HG03108 (cell line): ENCODE data around the gene CNTNAP2.

ENCODE experiments used
- ATAC-seq: cut with Tn5 transposase; IDR thresholded peaks from one replicate; pipeline ENCODE4 v1.9.1; 2021; ENCODE audit warnings: moderate library complexity; ENCODE audit not compliant: unreplicated experiment

Gene CNTNAP2

DNA sequence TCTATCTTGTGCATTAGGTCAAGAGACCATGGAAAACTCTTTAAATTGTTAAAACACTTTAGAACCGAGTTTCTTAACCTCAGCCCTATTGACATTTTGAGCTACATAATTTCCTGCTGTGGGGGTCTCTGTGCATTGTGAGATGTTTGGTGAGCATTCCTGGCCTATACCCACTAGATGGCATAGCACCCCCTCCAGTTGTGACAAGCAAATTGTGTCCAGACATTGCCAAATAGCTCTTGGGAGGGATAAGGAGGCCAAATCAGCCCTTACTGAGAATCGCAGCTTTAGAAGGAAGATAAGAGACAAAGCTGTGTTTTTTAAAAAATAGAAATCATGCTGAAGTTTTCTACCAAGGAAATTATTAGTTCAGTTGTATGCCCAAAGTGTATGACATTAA, 1315.5 kb downstream of the CNTNAP2 start:
- ATAC-seq: no peak

DNA sequence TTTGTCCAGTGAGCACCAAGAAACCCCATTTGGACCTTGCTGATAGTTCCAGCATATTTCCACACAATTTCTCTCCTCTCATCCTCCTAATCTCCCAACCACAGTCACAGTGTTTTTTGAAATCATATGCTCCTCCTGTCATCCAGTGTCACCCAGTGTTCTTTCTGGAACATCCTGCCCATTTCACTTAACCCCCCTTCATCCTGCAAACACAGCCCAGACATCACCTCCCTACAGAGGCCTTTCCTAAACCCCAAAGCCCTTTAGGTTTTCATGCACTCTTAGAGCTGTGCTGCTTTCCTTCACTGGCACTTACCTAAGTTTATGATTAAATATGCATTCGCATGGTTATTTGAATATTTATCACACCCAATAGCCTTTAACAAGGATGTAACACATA, 1316.0 kb downstream of the CNTNAP2 start:
- no peak for ATAC-seq

DNA sequence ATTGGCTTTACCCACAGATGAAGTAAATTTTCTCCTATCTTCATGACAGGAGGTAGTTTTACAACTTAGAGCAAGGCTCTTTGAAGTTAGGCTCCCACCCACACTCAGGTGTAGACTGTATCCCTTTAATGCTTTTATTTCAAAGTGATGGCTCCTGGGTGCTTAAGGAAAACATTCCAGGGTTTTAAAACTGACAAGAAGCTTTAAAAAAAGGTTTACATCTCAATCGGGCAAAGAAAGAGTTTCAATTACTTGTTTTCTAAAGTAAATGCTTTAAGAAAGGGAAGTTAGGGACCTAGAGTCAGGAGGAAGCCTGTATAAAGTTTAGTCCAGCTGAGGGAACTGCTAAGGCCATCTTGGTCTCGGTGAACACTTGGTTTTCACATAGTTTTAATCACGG, 1320.1 kb downstream of the CNTNAP2 start:
- no peak for ATAC-seq

DNA sequence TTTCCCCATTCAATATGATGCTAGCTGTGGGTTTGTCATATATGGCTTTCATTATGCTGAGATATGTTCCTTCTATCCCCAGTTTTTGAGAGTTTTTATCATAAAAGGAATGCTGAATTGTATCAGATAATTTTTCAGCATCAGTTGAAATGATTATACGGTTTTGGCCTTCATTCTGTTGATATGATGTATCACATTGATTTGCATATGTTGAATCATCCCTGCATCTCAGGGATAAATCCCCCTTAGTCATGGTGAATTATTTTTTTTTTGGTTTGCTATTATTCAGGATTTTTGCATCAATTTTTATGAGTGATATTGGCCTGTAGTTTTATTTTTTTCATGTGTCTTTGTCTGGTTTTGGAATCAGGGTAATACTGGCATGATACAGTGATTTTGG, 1321.6 kb downstream of the CNTNAP2 start:
- no peak for ATAC-seq

DNA sequence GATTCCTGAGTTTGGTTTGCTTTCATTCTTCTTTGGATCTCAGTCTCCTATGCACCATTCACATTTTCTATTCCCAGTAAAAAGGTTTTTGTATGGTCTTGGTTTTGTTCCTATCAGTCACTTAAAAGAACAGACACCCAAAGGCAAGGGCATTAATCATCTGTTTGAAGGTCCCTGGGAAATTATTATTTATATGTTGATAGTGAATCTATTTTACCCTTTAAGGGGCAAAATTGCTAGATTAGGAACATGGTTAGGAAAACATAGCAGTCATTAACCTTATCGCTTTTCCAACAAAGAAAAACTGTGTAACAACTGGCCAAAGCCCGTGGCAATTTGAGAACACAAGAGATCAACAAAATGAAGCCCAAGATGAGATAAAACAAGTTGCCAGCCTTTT, 1327.3 kb downstream of the CNTNAP2 start:
- ATAC-seq: no peak

DNA sequence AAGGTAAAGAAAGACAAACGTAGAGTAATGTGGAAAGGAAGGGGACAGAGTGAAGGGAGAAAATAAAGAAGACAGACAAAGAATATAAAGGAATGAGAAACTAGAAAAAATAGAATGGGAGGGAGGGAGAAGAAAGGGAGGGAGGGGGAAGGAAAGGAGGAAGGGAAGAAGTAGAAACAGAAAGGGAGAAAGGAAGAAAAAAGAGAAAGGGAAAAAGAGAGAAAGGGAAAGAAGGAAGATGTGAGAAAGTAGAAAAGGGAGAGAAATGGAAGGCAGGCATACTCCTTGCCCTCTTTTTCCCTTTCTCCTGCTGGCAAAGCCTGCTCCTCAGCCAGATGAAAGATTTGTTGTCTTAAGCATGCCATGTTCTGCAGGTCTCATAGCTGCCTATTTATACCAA, 1336.2 kb downstream of the CNTNAP2 start:
- no peak for ATAC-seq

DNA sequence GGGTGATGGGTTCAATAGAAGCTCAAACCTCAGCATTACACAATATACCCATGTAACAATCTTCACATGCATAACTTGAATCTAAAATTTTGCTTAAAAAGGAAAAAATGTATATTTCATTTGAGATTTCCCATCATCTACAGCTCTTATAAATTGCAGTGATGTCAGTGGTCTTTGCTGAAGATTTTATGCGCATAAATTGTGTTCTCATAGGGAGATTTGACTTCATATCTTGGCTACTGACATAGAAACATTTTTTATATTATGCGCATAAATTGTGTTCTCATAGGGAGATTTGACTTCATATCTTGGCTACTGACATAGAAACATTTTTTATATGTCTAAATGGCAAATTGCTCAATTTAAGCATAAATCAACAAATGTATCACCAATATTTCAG, 1348.6 kb downstream of the CNTNAP2 start:
- no peak for ATAC-seq

DNA sequence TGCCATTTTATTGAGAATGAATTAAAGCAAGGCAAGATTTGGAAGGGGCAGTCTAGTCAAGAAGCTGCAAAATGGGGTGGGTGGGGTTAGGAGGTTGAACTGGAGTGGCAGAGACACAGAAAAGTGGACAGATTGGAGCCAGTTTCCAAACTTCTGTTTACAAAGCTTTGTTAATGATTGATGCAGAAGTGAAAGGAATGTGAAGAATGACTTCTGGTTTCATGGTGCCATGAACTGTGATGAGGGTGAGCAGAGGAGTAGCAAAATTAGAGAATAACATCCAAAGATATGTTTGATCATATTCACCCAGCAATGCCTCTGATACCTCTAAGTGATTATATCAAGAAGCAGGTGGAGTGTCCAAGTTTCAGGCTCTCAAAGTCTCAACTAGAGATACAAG, 1356.0 kb downstream of the CNTNAP2 start:
- ATAC-seq: no peak

DNA sequence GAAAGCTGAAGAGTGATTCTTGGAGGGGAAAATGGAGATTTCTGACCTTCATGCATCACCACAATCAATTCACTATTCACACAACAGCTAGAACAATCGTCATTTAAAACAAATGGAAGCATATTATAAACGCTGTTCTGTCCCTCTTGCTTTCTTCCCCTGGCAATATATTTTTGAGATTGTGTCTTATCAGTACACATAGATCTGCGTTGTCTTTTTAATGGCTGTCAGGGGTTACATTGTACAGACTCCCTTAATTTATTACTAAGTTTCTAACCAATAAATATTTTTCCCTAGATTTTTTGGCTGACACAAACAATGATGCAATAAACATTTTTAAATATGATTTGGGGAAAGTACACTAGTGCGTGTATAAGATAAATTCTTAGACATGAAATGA, 1358.3 kb downstream of the CNTNAP2 start:
- ATAC-seq: no peak

DNA sequence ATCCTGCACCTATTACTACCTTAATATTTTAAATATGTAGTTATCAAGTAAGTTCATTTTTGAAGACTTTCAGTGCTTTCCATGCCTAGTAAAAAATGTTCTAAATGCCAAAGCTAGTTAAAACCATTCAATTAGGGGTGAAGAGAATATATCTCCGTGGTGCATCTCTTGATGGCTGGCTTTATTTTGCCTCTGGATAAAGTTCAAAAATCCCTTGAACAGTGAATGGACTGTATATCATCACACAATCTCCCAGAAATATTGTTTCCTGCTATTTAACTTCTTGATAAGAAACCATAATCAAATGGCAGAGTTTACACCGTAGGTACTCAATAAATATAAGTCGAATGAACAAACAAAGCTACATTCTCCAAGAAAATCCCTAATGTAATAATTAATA, 1360.9 kb downstream of the CNTNAP2 start:
- no peak for ATAC-seq

DNA sequence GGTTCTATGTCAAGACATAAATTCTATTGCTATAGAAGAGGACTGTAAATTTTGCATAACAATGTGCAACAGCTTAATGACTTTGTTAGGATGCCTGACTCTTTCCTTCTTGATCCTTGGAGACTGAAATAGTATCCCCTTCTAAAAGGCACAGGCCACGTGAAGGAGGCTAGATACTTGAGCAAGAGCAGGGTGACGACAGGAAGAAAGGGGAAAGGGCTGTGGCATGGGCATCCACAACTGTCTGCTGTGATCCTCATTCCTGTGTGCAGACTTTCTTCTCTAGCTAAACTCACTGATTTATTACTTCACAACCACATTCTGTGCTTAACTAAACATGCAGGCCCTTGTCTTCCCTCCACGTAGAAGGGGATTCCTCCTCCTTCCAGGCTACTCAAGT, 1362.2 kb downstream of the CNTNAP2 start:
- ATAC-seq: no peak

DNA sequence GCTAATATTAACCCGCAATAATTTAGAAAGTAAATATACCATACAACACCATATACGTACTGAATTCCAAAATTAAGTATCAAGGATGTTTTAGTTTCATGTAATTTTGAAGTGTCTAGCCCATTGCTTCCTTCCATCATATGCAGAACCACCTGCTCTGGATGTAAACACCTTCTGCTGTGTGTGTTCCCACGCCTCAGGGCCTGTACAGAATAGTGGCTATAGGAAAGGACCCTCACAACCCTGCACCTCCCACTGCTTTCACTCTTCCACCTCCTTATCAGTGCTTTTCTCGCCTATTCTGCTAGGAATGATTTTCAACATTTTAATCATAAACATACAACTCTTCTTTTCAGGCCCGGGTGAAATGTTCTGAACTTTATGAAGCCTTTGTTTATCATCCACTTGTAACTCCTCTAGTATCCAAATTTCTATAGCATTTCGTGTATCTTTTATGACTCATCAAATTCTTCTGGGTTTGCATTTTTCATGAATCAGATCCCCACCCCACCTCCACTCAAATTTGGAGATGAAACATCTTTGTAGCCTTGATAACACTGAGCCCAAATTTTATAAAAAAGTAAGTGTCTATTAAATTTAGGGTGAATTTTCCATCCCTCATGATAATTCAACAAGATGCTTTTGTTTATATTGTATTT, 1367.2 kb downstream of the CNTNAP2 start:
- no peak for ATAC-seq

DNA sequence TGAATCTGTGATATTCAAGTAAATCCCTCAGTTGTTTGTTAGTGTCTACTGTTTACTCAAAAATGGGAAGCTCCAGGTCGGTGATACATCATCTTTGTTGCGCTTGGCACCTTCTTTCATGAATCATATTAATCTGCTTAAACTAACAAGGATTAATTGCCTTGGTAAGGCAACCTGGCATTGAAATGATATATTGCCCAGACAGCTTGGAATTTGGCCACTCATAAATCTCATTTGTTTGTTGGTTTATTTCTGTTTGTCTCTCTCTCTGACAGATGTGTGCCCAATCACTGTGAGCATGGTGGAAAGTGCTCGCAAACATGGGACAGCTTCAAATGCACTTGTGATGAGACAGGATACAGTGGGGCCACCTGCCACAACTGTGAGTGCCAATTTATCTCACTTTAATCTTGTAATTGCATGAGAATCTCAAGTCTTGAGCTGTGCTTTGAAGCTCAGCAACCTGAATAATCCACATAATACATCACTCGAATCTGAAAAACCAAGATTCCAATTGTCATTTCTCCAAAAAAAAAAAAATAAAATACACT, 1369.1 kb downstream of the CNTNAP2 start:
- ATAC-seq: no peak

DNA sequence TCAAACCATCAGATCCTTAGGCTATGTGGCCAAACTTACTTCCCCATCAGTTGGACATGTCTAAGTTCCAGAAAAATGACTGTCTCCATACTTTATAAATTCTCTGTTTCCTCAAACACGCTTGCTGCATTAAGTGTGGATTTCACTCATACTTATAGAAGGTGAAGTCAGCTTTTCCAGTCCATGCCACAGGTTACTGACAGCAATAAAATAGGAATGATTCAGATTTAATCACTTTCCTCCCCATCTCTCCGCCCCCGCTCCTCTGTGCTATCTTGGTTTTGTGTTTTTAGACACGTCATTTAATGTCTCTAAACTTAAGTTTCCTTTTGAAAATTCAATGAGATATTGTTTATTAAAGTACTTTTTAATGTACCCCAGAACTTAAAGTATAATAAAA, 1376.0 kb downstream of the CNTNAP2 start:
- ATAC-seq: no peak

DNA sequence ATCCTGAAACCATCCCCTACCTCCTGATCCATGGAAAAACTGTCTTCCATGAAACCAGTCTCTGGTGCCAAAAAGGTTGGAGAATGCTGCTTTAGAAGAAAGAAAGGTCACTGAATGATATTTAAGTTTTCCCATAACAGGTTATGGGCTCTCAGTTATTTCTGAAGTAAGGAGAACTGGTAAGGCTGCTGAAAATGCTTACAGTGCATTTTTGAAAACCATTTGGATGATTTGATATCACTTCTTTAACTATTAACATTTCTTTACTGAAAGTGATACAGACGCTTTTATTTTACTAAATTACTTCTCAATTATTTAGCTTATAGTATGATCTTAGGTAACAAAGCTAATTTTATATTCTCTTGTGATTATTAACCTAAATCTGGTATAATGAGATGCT, 1379.6 kb downstream of the CNTNAP2 start:
- ATAC-seq: no peak

DNA sequence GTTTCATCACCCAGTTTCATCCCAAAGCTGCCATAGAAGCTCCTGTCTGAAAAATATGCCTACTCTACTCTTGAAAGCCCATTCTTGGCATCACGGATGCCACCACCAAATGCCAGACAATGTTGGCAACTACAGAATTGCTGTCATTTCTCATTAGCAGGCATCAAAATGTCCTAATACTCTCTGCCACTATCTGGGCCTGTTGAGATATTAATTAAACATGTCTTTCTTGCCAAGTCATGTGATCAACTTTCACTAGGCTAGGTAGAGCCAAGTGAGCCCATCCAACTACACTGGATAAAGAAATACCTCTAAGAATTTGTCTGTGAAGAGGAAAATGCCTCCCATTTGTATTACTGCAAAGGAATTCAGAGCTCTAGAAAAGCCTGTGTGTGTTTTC, 1380.6 kb downstream of the CNTNAP2 start:
- no peak for ATAC-seq

DNA sequence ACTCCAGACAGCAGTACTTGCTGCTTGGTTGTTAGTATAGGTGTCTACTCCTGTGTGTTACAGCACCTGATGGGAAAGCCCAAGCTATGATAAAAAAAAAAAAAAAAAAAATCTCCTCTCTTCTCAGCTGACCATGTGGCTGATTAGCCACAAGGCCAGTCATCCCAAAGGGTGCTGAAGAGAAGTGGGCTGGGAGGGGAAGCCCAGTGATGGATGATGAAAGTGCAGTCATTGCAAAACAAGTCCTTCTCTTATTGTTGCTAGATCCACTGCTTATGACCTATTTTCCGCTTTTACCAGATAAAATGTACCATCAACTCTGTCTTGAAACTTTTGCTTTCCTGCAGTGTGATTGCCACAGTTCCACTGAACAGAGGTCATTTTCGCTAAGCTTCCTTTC, 1381.5 kb downstream of the CNTNAP2 start:
- no peak for ATAC-seq

DNA sequence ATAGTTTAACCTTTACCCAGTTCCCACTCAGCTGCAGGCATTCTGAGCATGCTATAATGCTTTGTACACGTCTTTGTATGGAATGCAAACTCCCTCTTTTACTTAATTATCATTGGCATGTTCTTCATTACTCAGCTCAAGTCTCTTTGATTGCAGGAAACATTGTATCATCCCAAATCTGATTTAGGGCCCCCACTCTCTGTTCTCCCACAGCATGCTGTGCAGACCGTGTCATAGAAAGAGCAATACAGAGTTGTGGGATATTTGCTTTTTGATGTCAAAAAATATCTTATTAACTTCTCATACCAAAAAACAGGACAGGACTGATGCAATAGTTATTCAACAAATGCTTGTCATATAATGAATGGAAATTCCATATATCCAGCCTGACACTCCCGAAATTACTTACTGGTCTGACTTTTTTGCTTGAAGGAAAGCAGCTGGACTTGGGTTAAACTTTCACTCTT, 1392.5 kb downstream of the CNTNAP2 start:
- ATAC-seq: no peak

DNA sequence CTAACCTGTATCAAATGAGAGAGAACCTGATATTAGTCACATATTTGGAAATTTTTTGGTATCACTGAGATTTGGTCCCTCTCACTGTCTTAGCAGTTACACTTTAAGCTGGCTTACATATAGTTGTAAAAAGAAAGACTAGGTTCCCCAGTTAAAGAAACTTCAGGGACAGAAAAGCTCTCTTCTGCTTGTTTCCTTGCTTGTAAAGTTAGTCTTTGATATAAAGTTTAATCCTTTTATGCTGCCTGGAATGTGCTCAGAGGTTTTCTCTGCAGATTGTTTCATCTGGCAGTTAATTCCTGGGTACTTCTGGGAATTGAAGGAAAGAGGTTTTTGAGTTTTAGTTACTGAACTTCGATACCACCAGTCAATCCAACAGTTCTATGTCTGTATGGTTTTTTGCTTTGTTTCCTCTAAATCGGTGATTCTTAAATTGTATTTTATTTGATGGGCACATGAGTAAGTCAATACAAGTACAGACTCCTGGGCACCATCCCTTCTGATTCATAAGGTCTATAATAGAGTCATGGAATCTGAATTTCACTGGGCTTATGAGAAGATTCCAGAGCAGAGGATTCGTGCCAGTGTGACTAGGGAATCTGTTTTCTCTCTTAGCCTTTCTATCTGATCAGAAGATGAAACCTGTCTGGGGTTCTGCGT, 1393.1 kb downstream of the CNTNAP2 start:
- no peak for ATAC-seq

DNA sequence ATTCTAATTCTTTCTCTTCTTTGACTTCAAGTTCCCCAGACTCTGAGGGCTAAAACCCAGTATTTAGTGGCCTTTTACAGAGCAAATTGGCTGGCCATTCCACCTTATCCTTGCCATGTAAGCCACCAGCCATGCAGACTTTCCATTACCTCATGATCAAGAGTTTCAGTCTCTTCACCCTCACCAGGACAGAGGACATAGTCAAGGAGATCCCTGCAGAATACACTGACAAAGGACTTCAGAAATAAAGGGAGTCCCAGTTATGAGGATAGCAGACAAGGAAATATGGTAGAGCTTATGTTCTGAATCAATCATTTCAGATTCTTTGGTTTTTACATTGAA, 1393.6 kb downstream of the CNTNAP2 start:
- no peak for ATAC-seq

DNA sequence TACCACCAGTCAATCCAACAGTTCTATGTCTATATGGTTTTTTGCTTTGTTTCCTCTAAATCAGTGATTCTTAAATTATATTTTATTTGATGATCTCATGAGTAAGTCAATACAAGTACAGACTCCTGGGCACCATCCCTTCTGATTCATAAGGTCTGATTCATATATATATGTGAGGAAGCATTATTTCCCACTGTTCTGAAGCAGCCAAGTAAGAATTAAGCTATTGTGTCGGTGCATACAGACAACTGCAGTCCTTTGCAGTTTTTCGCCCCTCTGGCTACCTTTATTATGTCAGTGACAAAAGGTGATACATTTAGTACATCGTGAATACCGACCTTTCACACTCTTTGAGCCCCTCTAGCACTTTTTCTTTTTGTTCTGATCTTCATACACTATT, 1394.3 kb downstream of the CNTNAP2 start:
- ATAC-seq: no peak

DNA sequence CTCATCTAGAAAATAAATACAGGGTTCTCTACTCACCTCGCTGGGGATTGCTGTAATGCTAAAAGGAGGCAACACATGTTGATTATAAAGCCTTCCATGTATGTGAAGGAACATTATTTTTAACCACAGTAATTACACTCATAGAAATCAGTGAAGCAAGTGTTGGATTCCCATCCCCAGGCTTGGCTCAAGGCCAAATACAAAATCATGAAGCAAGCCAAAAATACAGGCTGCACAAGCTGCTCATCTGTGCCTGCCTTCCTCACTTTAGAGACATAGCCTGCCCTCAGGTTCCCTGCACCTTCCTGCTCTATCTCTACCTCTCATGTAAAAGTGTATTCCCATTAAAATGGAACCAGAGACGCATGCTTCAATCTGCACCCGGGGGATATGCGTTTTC, 1396.8 kb downstream of the CNTNAP2 start:
- ATAC-seq: no peak

DNA sequence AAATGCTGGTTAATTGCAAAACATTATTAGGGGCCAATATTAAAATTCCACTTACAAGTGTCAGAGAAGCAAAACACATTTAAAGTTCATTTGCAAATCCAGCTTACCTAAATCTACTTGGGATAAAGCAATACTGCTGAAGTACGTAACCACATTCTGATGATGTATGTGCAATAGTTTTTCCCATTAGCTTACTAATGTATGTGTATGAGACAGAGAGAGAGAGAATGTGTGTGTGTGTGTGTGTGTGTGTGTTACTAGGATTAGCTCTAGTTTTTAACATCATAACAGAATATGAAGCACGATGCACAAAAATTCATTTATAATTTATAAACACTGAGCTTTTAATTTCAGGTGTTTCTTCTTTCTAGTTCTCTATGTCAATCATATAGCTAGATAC, 1399.8 kb downstream of the CNTNAP2 start:
- ATAC-seq: no peak
